ENCODE measurements around the gene FAM222A.

FAM222A gene

DNA sequence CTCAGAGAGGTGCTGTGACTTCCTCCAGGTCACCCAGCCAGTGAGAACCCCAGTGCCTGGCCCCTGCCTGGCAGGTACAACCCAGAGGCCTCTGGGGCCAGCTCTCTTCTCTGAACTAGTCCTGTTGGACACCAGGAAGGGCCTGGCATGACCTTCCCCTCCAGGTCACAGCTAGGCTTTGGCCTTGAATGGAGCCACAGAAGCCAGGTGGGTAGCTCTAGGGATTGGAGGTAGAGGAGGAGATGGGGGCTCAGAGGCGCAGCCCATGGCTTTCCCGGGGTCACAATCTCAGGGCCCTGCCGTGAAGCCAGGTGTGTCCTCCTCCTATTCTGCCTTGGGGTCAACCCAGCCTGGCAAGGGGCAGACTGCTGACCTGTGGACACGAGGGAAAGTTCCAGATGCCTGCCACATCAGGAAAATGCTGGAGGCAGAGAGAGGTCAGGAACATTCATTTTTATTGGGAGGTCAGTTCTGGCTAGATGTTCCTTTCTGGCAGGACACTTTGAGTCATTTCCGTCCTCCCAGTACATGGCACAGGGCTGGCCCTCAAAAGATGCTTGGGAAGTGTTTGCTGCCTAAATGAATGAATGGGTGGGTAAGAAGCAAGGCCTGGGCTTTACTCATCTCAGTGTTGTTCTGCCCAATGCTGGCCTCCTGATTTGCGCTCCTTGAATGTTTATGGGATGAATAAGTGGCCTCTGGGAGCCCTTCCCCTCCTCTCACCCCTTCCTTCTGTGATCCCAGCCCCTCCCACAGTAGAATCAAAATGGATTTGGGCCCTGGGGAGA, 25.4 kb downstream of the FAM222A start:
- DNase-seq = no peak

DNA sequence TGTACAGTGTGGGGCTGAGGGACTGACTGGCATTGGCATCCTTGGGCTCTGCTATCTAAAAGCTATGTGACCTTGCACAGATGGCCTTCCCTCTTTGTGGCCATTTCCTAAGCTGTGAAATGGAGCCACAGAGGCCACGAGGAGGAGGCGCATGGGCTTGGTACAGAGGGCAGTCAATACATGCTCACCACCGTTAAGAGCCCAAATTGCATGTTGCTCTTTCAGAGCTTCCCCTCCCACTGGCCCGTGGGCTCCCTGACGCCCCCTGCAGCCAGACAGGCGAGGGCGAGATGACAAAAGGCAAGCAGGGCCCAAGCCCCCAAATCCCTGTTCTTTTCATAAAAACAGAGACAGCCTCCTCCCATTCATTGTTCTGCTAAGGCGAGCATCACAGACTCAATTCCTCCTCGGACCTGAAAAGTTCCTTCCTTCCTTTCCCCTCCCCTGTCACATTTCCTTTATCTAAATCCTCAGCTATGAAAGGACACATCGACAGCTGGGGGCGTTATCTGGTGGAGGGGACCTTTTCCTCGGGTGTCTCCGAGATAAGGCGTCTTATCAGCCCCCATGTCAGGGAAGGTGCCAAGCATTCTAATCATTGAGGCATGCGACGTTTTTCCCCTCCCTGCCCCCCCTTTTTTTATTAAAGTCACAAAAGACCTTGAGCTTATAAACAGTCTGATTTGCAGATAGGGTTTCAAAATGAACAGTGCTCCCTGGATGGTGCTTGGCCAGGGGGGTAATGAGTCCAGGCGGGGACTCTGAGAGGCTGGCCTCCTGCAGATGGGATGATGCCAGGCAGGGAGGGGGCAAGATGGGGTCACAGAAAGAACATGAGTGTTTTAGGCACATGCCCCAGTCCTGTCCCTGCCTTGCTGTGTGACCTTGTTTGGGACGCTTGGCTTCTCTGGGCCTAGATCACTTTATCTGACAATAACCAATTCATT, 26.4 kb downstream of the FAM222A start:
- DNase-seq = no peak

DNA sequence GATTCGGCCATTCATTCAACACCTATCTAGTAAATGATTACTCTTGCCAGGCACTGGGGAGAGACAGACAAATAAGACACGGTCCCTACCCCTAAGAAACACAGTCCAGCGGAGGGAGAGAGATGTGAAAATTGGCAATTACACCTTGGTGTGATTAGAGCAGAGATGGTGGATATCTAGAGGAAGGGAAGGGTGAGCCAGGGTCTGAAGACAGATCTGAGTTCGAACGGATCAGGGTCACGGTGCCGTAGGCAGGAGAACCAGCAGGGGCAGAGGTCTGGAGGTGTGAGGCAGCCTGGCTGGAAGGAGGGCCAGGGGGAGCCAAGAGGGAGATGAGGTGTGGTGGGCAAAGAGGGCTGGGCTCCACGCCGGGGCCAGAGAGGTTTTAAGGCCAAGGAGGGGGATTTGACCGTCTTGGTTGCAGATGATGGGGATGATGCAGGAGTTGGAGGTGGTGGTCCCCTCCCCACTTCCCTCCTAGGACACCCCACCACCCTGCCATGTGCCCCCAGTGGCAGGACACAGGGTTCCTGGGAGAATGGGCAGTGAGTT, 27.1 kb downstream of the FAM222A start:
- no peak for DNase-seq

DNA sequence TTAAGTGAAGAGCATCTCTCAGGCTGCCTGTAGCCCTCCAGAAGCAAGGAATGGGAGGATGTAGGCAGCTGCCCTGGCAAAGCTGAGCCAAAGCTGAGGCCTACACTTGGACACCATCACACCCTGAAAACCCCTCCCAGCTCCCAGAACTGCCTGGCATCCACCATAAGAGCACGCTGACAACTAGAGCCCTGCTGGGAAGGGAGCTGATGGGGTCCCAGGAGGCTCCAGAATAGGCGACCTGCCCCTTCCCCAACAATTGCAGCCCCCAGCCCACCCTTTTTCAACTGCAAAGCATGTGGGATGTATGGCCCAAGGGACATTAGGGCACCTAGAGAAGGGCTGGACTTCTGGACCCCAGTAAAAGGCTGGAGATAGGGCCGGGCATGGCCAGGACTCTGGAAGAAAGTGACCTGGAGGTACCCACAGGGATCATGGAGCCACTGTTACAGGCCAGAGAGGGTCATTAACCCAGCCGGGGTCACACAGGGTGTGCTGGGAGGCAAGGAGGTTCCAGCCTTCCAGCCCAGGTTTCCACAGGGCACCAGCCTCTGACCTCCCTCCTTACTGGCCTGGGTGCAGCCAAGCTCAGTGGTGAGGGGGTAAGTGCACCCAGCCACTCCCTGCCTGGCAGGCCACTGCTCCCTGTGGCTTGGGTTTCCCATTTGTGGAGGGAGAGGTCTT, 27.8 kb downstream of the FAM222A start:
- DNase-seq = no peak

DNA sequence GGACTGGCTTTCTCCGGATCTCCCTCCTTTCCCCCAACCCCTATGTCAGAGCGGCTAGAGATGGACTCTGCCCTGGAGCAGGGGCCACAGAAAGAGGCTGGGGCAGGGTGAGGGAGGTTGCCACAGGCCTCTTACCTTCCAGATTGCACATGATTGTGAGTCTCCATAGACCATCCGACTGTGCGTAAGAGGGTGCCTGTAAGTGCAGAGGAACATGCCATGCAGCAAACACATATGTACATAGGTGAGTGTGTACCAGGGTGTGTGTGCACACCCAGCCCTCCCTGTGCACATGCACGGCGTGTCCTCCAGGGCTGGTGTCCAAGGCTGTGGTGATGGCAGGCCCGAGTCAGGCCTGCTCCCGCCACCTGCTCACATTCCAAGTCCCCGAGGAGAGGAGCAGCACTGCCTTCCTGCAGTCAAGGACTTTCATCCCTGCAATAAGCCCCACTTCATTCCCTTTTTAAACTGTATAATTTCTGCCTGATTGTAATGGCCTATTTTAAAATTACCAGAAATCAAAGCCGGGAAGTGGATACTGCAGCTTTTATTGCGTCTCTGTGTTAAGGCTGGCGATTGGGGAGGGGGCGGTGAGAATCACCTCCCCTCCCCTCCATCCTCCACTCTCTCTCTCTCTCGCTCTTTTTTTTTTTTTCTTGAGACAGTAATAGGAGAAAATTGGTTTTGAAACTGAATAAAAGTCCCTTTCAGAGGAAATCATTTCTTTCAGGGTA, 28.5 kb downstream of the FAM222A start:
- DNase-seq = no peak

GRCh38 chr12:109743076-109743910, 29.7 kb downstream of the FAM222A start:
- DNase-seq = no peak

DNA sequence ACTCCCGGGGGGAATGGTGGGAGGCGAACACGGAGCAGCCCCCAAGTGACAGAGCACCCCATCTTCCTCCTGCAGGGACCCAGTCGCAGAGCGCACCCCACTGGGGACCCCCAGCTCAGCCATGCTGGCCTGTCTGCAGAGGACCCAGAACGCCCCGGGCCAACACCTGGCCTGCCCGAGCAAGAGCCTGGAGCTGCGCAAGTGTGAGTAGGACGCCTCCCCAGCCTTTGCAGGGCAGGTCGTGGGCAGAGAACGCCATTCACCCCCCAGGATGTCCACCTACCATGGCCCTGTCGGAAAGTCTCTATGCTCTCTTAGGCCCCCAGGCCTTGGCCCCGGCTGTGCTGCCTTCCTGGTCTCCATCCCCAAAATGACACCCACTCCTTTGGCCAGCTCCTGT, 30.4 kb downstream of the FAM222A start:
- DNase-seq = no peak

- no peak for DNase-seq
Observed at GRCh38 chr12:109744986-109745942, 31.6 kb downstream of the FAM222A start.

DNA sequence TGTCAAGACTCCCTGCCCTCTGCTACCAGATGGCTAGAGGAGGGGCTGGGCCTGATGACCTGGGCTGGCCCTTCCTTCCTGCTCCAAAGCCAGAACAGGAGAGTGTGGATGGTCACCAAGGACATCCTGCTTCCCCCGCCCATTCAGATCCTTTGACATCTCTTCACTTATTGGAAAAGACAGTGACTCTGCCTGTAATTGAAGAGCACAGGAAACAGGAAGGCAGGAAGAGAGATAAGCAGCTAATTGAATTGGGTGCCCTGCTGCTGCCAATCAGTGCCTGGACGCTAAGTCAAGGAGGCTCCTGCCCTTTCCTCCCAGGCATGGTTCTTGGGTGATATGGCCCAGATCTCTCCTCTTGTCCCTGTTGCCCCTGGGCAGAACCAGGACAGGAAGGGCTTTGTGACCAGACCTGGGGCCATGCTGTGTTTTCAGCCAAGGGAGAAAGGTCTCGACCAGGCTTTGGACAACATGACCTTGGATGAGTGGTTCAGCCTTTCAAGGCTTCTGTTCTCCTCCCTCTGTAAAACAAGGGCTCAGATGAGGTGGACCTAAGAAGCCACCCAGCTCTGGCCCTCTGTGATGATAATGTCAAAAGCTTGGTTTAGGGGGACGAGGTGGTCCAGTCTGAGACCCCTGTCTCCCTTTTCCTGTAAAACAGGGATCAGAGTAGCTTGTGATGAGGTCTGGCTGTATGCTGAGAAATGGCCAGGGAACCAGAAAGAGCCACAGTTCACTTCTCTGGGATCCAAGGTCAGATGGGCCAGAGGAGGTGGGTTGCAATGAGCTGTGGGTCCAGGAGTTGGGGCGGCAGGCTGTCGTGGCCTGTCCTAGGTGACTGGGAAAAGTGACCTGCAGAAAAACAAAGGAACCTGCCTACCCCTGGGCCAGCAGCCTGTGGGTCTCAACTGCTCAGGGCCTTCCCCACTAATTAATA, 38.8 kb downstream of the FAM222A start:
- no peak for DNase-seq

GRCh38 chr12:109753054-109753401, 39.4 kb downstream of the FAM222A start:
- no peak for DNase-seq

- DNase-seq = no peak
Observed at GRCh38 chr12:109753959-109754358, 40.3 kb downstream of the FAM222A start.

GRCh38 chr12:109756457-109756856, 42.8 kb downstream of the FAM222A start:
- no peak for DNase-seq

- DNase-seq = no peak
Observed at GRCh38 chr12:109757671-109758265, 44.1 kb downstream of the FAM222A start.

DNA sequence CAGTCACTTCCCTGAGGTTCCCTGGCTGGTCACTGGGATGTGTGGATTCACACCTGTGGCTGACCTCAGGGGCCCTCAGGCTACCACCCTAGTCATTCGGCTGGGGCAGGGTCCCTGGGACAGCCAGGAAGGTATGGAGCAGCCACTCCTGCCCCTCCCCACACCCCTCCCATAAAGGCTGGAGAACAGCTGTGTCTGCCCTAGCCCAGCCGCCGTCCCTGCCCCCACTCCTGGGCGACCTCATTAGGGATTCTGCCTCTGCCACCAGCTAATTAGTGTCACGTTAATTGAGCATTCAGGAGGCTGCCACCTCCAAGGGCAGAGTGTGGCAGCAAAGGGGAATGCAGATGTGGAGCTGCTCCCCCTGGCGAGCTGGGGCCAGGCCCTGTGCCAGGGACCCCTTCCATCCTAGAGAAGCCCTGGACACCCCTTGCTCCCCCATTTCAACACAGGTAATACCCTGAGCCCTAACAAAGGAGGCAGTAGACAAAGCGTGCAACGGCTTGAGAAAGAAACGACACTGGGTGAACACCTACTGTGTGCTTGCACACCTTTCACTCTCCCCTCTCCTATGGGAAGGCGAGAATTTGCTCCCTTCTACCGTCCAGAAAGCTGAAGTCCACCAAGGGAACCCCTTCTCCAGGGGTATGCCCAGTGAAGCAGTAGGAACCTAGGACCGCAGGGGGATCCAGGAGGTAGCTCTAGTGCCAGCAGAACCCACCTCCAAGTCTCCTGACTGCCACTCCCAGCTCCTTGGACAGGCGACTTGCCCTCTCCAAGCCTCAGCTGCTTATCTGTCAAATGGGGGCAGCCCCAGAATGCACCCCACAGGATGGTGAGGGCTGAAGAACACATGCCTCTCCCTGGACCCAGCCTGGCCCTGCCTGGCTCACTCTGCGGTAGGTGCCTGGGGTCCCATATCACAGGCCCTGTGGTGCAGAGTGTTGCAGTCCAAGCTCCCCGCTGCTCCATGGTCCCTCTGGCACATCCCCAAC, 45.1 kb downstream of the FAM222A start:
- no peak for DNase-seq

DNA sequence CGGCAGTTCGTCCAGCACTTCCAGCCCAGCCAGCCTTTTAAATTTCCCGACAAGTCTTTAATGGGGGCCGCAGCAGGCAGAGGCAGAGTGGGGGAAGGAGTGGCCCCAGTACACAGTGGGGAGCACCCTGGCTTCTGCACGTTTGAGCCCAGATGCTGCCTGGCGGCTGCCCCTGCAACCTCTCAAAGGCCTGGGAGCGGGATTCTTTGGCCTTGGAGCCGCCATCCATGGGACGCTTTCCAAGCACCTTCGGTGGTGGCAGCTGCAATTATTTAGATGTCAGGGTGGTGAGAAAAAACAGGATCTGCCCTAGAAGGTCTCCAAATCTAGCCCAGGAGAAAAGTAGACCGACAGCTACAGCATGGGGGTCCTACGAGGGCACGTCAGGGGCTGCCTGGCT, 46.0 kb downstream of the FAM222A start:
- DNase-seq = no peak

GRCh38 chr12:109760031-109760929, 46.7 kb downstream of the FAM222A start:
- no peak for DNase-seq
